ENCODE data around the gene JUP.

- TF ChIP-seq CTCF (IDR thresholded peaks at IDR 0.05; ENCODE audit: low read depth, low read length) (no peak), MYC (IDR thresholded peaks at IDR 0.05; ENCODE audit: low read depth, low read length) (no peak)
Measured at GRCh38 chr17:41723801-41724475, 62.6 kb downstream of the JUP start.

Measured in NB4 (cell line).